Fibroblast of mammary gland (primary cell): Measurements from ENCODE around the gene BTAF1.

Experiments
- DNase-seq: peaks from one replicate; pipeline ENCODE4 v3.0.0-alpha.2; 2010; ENCODE audit warnings: low read depth
- H3K4me3 ChIP-seq: 2 replicates; pipeline ENCODE4 v1.5.1; 2011; ENCODE audit warnings: low read depth, mild to moderate bottlenecking, low read length, moderate library complexity; ENCODE audit not compliant: control insufficient read depth
- TF ChIP-seq, protein P1 (sequence below): conservative IDR thresholded peaks from 2 replicates; pipeline ENCODE4 v1.5.1; 2011; ENCODE audit warnings: low read depth, low read length, inconsistent platforms; ENCODE audit not compliant: control insufficient read depth, insufficient read depth

BTAF1 gene

DNA sequence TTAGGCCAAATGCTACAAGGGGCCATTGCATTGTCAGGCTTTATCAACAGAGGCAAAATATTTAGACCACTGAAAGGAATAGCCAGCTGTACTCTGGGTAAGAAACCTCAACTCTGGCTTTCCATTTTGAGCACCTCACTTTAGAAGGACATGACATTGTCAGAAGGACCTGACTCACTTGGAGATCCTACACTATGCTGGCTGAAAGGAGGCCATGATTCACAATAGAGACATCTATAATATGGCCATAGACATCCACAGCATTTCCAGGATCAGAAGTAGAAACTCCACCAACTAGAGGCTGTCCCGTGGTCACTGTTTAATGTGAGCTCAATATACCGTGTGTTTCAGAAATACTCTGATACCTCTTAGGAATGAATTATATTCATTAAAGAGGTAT, 140.9 kb downstream of the BTAF1 start:
- TF ChIP-seq, protein P1, sequence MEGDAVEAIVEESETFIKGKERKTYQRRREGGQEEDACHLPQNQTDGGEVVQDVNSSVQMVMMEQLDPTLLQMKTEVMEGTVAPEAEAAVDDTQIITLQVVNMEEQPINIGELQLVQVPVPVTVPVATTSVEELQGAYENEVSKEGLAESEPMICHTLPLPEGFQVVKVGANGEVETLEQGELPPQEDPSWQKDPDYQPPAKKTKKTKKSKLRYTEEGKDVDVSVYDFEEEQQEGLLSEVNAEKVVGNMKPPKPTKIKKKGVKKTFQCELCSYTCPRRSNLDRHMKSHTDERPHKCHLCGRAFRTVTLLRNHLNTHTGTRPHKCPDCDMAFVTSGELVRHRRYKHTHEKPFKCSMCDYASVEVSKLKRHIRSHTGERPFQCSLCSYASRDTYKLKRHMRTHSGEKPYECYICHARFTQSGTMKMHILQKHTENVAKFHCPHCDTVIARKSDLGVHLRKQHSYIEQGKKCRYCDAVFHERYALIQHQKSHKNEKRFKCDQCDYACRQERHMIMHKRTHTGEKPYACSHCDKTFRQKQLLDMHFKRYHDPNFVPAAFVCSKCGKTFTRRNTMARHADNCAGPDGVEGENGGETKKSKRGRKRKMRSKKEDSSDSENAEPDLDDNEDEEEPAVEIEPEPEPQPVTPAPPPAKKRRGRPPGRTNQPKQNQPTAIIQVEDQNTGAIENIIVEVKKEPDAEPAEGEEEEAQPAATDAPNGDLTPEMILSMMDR: no peak
- DNase-seq: no peak
- no peak overlapping the region for H3K4me3 ChIP-seq

GRCh38 chr10:92066386-92066785, 142.8 kb downstream of the BTAF1 start:
- H3K4me3 ChIP-seq: no peak overlapping the region
- TF ChIP-seq, protein P1: no peak
- no peak for DNase-seq

- TF ChIP-seq, protein P1: no peak
- no peak overlapping the region for H3K4me3 ChIP-seq
- DNase-seq: peak; percentile 12
These were observed 145.3 kb downstream of the BTAF1 start for GRCh38 chr10:92068900-92069299.

GRCh38 chr10:92074126-92074887, 150.7 kb downstream of the BTAF1 start:
- TF ChIP-seq, protein P1: peak; percentile 13
- H3K4me3 ChIP-seq: no peak overlapping the region
- DNase-seq: peak; percentile 11

GRCh38 chr10:92075829-92076228, 152.3 kb downstream of the BTAF1 start:
- TF ChIP-seq, protein P1: no peak
- no peak overlapping the region for H3K4me3 ChIP-seq
- DNase-seq: no peak

DNA sequence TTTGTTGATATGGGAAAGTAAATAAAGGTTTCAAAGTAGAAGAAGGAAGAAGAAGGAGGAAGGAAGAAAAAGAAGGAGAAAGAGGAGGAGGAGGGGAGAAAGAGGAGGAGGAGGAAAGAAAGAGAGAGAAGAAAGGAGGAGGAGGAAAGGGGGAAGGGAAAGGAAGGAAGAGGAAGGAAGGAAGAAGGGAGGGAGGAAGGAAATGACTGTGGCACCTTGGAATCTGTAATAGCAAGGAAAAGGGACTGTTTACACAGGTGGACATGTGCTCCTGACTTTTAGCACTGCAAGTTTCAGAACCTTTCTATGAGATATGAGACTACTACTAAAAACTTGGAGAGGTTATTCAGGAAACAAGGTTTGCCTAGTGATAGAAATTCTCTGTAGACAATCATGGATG, 153.2 kb downstream of the BTAF1 start:
- TF ChIP-seq, protein P1: no peak
- DNase-seq: no peak
- H3K4me3 ChIP-seq: no peak overlapping the region

DNA sequence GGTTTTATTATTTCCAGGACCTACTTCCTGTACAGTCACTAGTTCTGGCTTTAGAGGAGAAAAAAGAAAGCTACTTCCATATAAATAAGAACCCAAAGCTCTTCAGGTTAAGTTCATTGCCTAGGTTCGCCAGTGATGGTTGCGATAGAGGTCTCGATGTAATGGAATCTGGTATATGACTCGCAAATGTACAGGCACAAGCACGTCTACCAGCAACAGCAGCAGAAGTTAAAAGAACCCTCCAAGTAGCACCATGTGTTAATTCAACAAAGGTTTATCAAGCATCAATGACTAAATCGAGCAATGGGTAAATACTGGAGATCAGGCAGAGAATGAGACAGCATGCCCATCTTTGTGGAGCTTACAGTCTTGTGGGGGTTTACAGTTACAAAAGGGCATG, 155.4 kb downstream of the BTAF1 start:
- no peak overlapping the region for H3K4me3 ChIP-seq
- TF ChIP-seq, protein P1: no peak
- DNase-seq: no peak
